SU-DHL-6 (cell line): ENCODE results near the gene B9D2.

ENCODE experiments used
- EZH2phosphoT487 ChIP-seq: fragments of 200-600 bp; sonication (generic), shearing (Covaris generic); conservative IDR thresholded peaks from 2 replicates; pipeline ENCODE4 v1.6.1; 2018; ENCODE audit warnings: mild to moderate bottlenecking, antibody characterized with exemption, low read length, moderate library complexity, mixed read lengths
- TF ChIP-seq, protein P1 (sequence below): fragments of 200-600 bp; sonication (generic); IDR thresholded peaks from one replicate; pipeline ENCODE4 v1.5.1; 2017; ENCODE audit warnings: antibody characterized with exemption, mild to moderate bottlenecking, low read length, moderate library complexity; ENCODE audit not compliant: insufficient read depth, poor library complexity, severe bottlenecking

DNA sequence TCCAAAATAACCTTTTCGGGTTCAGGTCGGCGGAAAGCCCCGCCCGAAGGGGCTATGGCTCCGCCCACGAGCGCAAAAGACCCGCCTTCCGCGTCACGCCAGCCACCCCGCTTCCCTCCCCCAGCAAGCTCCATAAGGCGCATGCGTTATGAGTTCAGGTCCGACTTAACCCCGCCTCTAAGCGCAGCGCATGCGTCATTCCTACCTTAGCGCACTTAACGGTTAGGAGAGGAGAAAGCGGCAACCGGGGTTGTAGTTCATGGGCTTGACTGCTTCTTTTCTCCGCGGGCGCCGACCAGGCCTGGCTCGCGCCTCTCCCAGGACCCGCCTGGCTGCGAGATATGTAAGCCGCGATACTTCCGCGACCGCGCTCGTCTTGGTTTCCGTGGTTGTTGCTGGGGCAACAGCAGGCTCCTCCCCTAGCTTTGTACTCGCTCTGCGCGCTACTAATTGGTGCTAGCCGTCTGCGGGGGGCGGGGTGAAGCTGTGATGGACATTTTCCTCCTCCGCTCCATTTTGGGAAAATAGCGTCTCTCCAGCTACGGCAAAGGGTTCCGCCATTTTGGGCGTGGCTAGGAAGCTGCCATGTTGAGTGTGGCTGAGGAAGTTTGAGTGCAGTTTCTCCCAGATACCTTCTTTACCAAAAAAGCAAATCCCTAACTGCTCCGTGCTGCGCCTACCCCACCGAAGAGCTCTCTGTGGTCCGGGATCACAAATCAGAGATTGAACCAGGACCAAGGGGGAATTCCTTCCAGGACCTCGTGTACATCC is at the start of gene B9D2:
- TF ChIP-seq, protein P1, sequence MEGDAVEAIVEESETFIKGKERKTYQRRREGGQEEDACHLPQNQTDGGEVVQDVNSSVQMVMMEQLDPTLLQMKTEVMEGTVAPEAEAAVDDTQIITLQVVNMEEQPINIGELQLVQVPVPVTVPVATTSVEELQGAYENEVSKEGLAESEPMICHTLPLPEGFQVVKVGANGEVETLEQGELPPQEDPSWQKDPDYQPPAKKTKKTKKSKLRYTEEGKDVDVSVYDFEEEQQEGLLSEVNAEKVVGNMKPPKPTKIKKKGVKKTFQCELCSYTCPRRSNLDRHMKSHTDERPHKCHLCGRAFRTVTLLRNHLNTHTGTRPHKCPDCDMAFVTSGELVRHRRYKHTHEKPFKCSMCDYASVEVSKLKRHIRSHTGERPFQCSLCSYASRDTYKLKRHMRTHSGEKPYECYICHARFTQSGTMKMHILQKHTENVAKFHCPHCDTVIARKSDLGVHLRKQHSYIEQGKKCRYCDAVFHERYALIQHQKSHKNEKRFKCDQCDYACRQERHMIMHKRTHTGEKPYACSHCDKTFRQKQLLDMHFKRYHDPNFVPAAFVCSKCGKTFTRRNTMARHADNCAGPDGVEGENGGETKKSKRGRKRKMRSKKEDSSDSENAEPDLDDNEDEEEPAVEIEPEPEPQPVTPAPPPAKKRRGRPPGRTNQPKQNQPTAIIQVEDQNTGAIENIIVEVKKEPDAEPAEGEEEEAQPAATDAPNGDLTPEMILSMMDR = no peak
- no peak for TF ChIP-seq EZH2phosphoT487
